Neural cell (in vitro differentiated cells): ENCODE results near the gene GLT6D1.
"Not testable (repeated sequence)": the region's sequence is repeated elsewhere in the genome, so short reads cannot be mapped to it uniquely, and the experiment has no call there.

ENCODE experiments used
- EP300 ChIP-seq: fragments of 450-650 bp; conservative IDR thresholded peaks from 2 replicates; pipeline ENCODE4 v1.6.1; 2014; ENCODE audit warnings: antibody characterized with exemption, mild to moderate bottlenecking, moderate library complexity; ENCODE audit not compliant: poor library complexity, severe bottlenecking
- POLR2AphosphoS5 ChIP-seq: IDR thresholded peaks from 2 replicates; pipeline ENCODE4 v1.6.1; 2012
- RAD21 ChIP-seq: fragments of 450-650 bp; conservative IDR thresholded peaks from 2 replicates; pipeline ENCODE4 v1.6.1; 2014; ENCODE audit warnings: antibody characterized with exemption, mild to moderate bottlenecking, moderate library complexity
- TF ChIP-seq, protein P1 (sequence below): fragments of 450-650 bp; IDR thresholded peaks from 2 replicates; pipeline ENCODE4 v1.5.1; 2014; ENCODE audit warnings: antibody characterized with exemption, mild to moderate bottlenecking, moderate library complexity; ENCODE audit not compliant: poor library complexity, severe bottlenecking
- TF ChIP-seq, protein P2 (sequence below): IDR thresholded peaks from 2 replicates; pipeline ENCODE4 v1.6.1; 2012; ENCODE audit warnings: borderline replicate concordance

DNA sequence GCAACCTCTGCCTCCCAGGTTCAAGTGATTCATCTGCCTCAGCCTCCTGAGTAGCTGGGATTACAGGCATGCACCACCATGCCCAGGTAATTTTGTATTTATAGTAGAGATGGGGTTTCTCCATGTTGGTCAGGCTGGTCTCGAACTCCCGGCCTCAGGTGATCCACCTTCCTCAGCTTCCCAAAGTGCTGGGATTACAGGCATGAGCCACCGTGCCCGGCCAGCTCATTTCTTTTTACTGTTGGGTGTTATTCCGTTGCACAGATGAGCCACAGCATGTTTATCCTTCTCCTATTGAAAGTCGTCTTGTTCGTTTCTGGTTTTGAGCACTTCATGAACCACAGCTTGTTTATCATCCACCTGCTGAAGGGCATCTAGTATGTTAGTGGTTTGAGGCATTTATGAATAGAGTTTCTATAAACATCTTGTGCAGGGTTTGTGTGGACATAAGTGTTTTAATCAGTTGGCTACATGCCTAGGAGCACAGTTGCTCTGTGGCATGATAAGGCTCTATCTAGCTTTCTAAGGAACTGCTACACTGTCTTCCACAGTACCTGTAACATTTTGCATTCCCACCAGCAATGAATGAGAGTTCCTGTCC is 2.3 kb downstream of the GLT6D1 start:
- TF ChIP-seq, protein P1, sequence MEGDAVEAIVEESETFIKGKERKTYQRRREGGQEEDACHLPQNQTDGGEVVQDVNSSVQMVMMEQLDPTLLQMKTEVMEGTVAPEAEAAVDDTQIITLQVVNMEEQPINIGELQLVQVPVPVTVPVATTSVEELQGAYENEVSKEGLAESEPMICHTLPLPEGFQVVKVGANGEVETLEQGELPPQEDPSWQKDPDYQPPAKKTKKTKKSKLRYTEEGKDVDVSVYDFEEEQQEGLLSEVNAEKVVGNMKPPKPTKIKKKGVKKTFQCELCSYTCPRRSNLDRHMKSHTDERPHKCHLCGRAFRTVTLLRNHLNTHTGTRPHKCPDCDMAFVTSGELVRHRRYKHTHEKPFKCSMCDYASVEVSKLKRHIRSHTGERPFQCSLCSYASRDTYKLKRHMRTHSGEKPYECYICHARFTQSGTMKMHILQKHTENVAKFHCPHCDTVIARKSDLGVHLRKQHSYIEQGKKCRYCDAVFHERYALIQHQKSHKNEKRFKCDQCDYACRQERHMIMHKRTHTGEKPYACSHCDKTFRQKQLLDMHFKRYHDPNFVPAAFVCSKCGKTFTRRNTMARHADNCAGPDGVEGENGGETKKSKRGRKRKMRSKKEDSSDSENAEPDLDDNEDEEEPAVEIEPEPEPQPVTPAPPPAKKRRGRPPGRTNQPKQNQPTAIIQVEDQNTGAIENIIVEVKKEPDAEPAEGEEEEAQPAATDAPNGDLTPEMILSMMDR, result not testable (repeated sequence)
- not testable (repeated sequence) for TF ChIP-seq RAD21, EP300, POLR2AphosphoS5
- TF ChIP-seq, protein P2, sequence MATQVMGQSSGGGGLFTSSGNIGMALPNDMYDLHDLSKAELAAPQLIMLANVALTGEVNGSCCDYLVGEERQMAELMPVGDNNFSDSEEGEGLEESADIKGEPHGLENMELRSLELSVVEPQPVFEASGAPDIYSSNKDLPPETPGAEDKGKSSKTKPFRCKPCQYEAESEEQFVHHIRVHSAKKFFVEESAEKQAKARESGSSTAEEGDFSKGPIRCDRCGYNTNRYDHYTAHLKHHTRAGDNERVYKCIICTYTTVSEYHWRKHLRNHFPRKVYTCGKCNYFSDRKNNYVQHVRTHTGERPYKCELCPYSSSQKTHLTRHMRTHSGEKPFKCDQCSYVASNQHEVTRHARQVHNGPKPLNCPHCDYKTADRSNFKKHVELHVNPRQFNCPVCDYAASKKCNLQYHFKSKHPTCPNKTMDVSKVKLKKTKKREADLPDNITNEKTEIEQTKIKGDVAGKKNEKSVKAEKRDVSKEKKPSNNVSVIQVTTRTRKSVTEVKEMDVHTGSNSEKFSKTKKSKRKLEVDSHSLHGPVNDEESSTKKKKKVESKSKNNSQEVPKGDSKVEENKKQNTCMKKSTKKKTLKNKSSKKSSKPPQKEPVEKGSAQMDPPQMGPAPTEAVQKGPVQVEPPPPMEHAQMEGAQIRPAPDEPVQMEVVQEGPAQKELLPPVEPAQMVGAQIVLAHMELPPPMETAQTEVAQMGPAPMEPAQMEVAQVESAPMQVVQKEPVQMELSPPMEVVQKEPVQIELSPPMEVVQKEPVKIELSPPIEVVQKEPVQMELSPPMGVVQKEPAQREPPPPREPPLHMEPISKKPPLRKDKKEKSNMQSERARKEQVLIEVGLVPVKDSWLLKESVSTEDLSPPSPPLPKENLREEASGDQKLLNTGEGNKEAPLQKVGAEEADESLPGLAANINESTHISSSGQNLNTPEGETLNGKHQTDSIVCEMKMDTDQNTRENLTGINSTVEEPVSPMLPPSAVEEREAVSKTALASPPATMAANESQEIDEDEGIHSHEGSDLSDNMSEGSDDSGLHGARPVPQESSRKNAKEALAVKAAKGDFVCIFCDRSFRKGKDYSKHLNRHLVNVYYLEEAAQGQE, result not testable (repeated sequence)
